Lower leg skin (tissue), 4 donors: ENCODE measurements around the gene NLRP3. TPM values are rescaled to one million over a fixed set of nuclear protein-coding genes. Genes with fewer than 3 reads are reported as not detected.
A peak's percentile ranks its signal among the peaks of the same experiment; 100 is the strongest.
"Not testable (repeated sequence)": the region's sequence is repeated elsewhere in the genome, so short reads cannot be mapped to it uniquely, and the experiment has no call there.

Source experiments
- DNase-seq, 2 donors: peaks; one replicate each; pipeline ENCODE4 v3.0.0-alpha.2; 2019; ENCODE audit warnings: low spot score in 2 of 2
- H3K4me3 ChIP-seq: fragments of 200-600 bp; sonication (generic); 2 replicates; pipeline ENCODE4 v1.5.1; 2017; ENCODE audit warnings: mild to moderate bottlenecking, low read depth; ENCODE audit not compliant: poor library complexity, severe bottlenecking
- POLR2A ChIP-seq, 2 donors: fragments of 450-650 bp; IDR thresholded peaks; one replicate each; pipeline ENCODE4 v1.6.1; 2016 to 2017; ENCODE audit warnings: antibody characterized with exemption in 2 of 2, mild to moderate bottlenecking in 1 of 2, moderate library complexity in 1 of 2
- WGBS, 2 donors: methylation state at CpG; one replicate each; pipeline ENCODE4 v1.1.5; 2018; 5-methylcytosine and 5-hydroxymethylcytosine counted together
- intact Hi-C: fragments of 100-400 bp; cut with DNase I; formaldehyde crosslinking; loops from one replicate; pipeline ENCODE4 v1.15.0; 2023; ENCODE audit warnings: low total_unique reads
- total RNA-seq, 4 donors: library from RNA; depleted of rRNA; stranded (reverse); fragments of >200 nt; gene quantifications; one replicate each; pipeline ENCODE4 v1.1.0, GENCODE V29; 2016
- TF ChIP-seq, protein P1 (sequence below), 3 donors: fragments of 450-650 bp; IDR thresholded peaks; one replicate each; pipeline ENCODE4 v1.5.1; 2016; ENCODE audit warnings: antibody characterized with exemption in 3 of 3, mild to moderate bottlenecking in 3 of 3, moderate library complexity in 2 of 3

NLRP3 gene
- total RNA-seq, 4 donors from 2014 or later: 0.13 to 1.2 (median 0.32) TPM

GRCh38 chr1:247370786-247371732 is 44.9 kb upstream of the NLRP3 start:
- TF ChIP-seq, protein P1, sequence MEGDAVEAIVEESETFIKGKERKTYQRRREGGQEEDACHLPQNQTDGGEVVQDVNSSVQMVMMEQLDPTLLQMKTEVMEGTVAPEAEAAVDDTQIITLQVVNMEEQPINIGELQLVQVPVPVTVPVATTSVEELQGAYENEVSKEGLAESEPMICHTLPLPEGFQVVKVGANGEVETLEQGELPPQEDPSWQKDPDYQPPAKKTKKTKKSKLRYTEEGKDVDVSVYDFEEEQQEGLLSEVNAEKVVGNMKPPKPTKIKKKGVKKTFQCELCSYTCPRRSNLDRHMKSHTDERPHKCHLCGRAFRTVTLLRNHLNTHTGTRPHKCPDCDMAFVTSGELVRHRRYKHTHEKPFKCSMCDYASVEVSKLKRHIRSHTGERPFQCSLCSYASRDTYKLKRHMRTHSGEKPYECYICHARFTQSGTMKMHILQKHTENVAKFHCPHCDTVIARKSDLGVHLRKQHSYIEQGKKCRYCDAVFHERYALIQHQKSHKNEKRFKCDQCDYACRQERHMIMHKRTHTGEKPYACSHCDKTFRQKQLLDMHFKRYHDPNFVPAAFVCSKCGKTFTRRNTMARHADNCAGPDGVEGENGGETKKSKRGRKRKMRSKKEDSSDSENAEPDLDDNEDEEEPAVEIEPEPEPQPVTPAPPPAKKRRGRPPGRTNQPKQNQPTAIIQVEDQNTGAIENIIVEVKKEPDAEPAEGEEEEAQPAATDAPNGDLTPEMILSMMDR (IDR thresholded peaks at IDR 0.05): no peak
- TF ChIP-seq POLR2A (IDR thresholded peaks at IDR 0.05): no peak
- DNase-seq: no peak
- WGBS, 2 donors: 73 to 83% methylated on average over 16 of the region's 16 CpGs
- intact Hi-C loops: no loop called here
- no peak overlapping the region for H3K4me3 ChIP-seq

- TF ChIP-seq POLR2A (IDR thresholded peaks at IDR 0.05): no peak
- TF ChIP-seq, protein P1 (IDR thresholded peaks at IDR 0.05): no peak
- 88 to 91% methylated on average over 16 of the region's 16 CpGs for whole genome bisulfite sequencing, 2 donors
- intact Hi-C loops: no loop called here
- no peak overlapping the region for H3K4me3 ChIP-seq
- DNase-seq: no peak
Measured at GRCh38 chr1:247371801-247372259, 44.1 kb upstream of the NLRP3 start.

- peak; percentile 25 to 88 for DNase-seq
- H3K4me3 ChIP-seq: no peak overlapping the region
- intact Hi-C loops: no loop called here
- 12 to 14% methylated on average over 26 of the region's 26 CpGs for WGBS, 2 donors
- TF ChIP-seq POLR2A (IDR thresholded peaks at IDR 0.05): no peak
- TF ChIP-seq, protein P1 (IDR thresholded peaks at IDR 0.05): no peak
Measured at GRCh38 chr1:247373721-247374141, 42.2 kb upstream of the NLRP3 start.

DNA sequence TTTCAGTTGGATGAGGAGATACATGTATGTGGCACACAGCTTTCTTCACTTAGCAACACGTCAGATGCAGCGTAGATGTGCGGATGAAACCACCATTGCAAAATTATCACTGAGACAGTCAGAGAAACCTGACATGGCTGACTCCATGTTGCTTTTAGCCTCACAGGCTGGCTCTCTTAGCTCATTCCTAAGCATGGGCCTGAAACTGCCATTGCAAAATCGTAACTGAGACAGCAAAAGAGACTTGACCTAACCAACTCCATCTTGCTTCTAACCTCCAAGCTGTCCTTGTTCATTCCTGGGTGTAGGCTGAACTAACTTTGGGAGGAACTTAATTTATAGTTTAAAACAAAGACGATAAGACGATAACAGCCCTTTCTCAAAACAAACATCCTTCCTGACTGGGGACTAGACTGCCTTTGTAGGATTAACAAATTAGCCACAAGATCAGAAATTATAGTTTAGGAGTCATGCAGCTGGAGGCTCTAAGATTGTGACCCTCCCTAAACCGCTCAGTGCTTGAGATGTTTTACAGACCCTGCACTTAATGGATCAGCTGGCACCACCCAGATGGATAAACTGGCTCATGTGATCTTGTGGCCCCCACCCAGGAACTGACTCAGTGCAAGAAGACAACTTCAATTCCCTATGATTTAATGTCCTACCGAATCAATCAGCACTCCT is 41.2 kb upstream of the NLRP3 start:
- H3K4me3 ChIP-seq, intact Hi-C loops, DNase-seq: not testable (repeated sequence)
- 81 to 87% methylated on average over 8 of the region's 8 CpGs for WGBS, 2 donors

- no peak for DNase-seq
- 80% methylated on average over 14 of the region's 14 CpGs for WGBS, 2 donors
- TF ChIP-seq POLR2A (IDR thresholded peaks at IDR 0.05): no peak
- TF ChIP-seq, protein P1 (IDR thresholded peaks at IDR 0.05): no peak
- no peak overlapping the region for H3K4me3 ChIP-seq
- intact Hi-C loops: no loop called here
Measured at GRCh38 chr1:247375747-247376146, 40.2 kb upstream of the NLRP3 start.

GRCh38 chr1:247376659-247377058 is 39.3 kb upstream of the NLRP3 start:
- intact Hi-C loops: no loop called here
- H3K4me3 ChIP-seq: no peak overlapping the region
- 28 to 36% methylated on average over 7 of the region's 7 CpGs for WGBS, 2 donors
- DNase-seq: no peak
- TF ChIP-seq, protein P1 (IDR thresholded peaks at IDR 0.05): no peak
- TF ChIP-seq POLR2A (IDR thresholded peaks at IDR 0.05): no peak

- intact Hi-C loops, DNase-seq, H3K4me3 ChIP-seq: not testable (repeated sequence)
- 71 to 88% methylated on average over 7 of the region's 7 CpGs for WGBS, 2 donors
Measured at GRCh38 chr1:247377656-247378055, 38.3 kb upstream of the NLRP3 start.
